Calu3 (cell line): ENCODE results near the gene ABCA6. TPM values are rescaled to one million over a fixed set of nuclear protein-coding genes. Genes with fewer than 3 reads are reported as not detected.
A peak's percentile ranks its signal among the peaks of the same experiment; 100 is the strongest.

Source experiments
- BruUV-seq: library from RNA; stranded (reverse); fragments of 400-500 nt; replicated peaks from 2 replicates; lab custom pipeline; 2021; lab: Mats Ljungman, UMichigan
- CTCF ChIA-PET: fragments of 300-600 bp; sonication (Branson Sonifier 250); formaldehyde crosslinking; loops from one replicate; lab custom pipeline; 2022; ENCODE audit warnings: antibody characterized with exemption; lab: Charles Lee
- DNase-seq: peaks from one replicate; pipeline ENCODE4 v3.0.0; 2022
- H3K27ac Mint-ChIP-seq: one replicate; pipeline ENCODE4 v1.8.0; 2022; ENCODE audit warnings: mixed read lengths; ENCODE audit not compliant: unreplicated experiment
- H3K27me3 Mint-ChIP-seq: one replicate; pipeline ENCODE4 v1.8.0; 2022; ENCODE audit warnings: mixed read lengths; ENCODE audit not compliant: unreplicated experiment
- H3K36me3 Mint-ChIP-seq: one replicate; pipeline ENCODE4 v1.8.0; 2022; ENCODE audit warnings: mild to moderate bottlenecking, moderate library complexity, mixed read lengths; ENCODE audit not compliant: insufficient read depth, unreplicated experiment
- H3K4me1 Mint-ChIP-seq: one replicate; pipeline ENCODE4 v1.8.0; 2022; ENCODE audit warnings: mild to moderate bottlenecking, low read depth, mixed read lengths; ENCODE audit not compliant: unreplicated experiment
- H3K4me3 Mint-ChIP-seq: one replicate; pipeline ENCODE4 v1.8.0; 2022; ENCODE audit warnings: mild to moderate bottlenecking, low read depth, moderate library complexity, mixed read lengths; ENCODE audit not compliant: unreplicated experiment
- H3K9me3 Mint-ChIP-seq: one replicate; pipeline ENCODE4 v1.8.0; 2022; ENCODE audit warnings: low read depth, mixed read lengths; ENCODE audit not compliant: unreplicated experiment
- intact Hi-C: fragments of 100-400 bp; cut with micrococcal nuclease; formaldehyde crosslinking; loops from one replicate; pipeline ENCODE4 v1.10.0; 2022; ENCODE audit not compliant: unreplicated experiment
- total RNA-seq: library from RNA; stranded (reverse); gene quantifications from 2 replicates; pipeline ENCODE4 v1.2.3, GENCODE V29; 2022
- TF ChIP-seq, protein P1 (sequence below): fragments of 200-600 bp; IDR thresholded peaks from one replicate; pipeline ENCODE4 v1.8.0; 2022; ENCODE audit warnings: antibody characterized with exemption; ENCODE audit not compliant: unreplicated experiment

The ABCA6 gene
- total RNA-seq, 1 experiment from 2014 or later, result not detected

DNA sequence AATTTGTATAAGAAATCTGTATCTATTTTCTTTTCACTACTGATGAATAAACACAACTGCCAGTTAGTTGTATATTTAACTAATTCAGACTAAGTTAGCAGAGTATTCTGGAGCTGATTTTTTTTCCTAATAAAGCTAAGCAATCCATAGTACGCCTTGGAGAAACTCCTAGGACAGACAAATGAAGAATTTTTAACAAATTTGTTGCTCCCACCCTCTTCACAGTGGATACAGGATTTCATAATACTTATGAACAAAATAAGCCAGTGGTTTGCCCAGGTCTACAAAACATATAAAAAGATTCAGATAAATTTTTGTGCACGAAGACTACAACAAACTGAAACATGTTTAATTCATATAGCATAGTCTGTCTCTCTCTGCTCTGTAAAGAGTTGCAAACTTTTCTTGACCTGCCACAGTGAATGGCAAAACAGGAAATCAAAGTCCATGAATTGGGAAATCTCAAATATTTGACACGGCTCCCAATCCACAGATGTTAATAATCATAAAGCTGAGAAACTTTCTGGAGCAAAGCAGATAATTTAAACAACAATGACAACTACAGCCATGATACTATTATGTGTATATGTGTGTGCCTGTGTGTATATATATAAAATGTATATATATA lies 594 bp upstream of the ABCA6 start:
- Mint-ChIP-seq H3K4me3 (no peak overlapping the region), H3K36me3 (no peaks in the 10 kb centered on the region), H3K9me3 (no peaks in the 10 kb centered on the region), H3K4me1 (peaks cover 12% of the 10 kb centered on the region), H3K27ac (peak overlapping the region; percentile 68), H3K27me3 (no peaks in the 10 kb centered on the region)
- intact Hi-C loops, result no loop called here
- no TSS peak for BruUV-seq
- TF ChIP-seq, protein P1, sequence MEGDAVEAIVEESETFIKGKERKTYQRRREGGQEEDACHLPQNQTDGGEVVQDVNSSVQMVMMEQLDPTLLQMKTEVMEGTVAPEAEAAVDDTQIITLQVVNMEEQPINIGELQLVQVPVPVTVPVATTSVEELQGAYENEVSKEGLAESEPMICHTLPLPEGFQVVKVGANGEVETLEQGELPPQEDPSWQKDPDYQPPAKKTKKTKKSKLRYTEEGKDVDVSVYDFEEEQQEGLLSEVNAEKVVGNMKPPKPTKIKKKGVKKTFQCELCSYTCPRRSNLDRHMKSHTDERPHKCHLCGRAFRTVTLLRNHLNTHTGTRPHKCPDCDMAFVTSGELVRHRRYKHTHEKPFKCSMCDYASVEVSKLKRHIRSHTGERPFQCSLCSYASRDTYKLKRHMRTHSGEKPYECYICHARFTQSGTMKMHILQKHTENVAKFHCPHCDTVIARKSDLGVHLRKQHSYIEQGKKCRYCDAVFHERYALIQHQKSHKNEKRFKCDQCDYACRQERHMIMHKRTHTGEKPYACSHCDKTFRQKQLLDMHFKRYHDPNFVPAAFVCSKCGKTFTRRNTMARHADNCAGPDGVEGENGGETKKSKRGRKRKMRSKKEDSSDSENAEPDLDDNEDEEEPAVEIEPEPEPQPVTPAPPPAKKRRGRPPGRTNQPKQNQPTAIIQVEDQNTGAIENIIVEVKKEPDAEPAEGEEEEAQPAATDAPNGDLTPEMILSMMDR, result no peak
- CTCF ChIA-PET, result interaction anchor here (1.4 kb wide), 1 partner anchor 37 kb away, joined by 3 read pairs; no protein-coding TSS in a partner anchor
- DNase-seq, result no peak

DNA sequence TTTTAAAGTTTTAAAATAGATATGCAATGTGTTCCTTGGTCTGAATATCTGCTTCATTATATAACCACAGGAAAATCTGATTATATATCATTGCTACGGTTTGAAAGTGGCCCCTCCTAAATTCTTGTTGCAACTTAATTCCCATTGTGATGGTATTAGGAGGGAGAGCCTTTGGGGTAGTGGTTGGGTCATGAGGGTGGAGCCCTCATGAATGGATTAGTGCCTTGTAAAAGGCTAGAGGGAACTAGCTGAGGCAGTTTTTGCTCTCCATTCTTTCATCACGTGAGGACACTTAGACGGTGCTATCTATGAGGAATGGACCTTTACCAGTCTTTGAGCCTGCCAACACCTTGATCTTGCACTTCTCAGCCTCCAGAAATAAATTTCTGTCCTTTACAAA lies 7.6 kb downstream of the ABCA6 start:
- CTCF ChIA-PET, result interaction anchor here (0.6 kb wide), 1 partner anchor 323 kb away, joined by 4 read pairs; no protein-coding TSS in a partner anchor
- Mint-ChIP-seq H3K9me3 (peaks cover 4% of the 10 kb centered on the region), H3K27me3 (no peaks in the 10 kb centered on the region), H3K4me3 (no peak overlapping the region), H3K4me1 (no peaks in the 10 kb centered on the region), H3K36me3 (no peaks in the 10 kb centered on the region), H3K27ac (no peak overlapping the region)
- BruUV-seq, result no TSS peak
- TF ChIP-seq, protein P1, result no peak
- no peak for DNase-seq
- intact Hi-C loops, result no loop called here

DNA sequence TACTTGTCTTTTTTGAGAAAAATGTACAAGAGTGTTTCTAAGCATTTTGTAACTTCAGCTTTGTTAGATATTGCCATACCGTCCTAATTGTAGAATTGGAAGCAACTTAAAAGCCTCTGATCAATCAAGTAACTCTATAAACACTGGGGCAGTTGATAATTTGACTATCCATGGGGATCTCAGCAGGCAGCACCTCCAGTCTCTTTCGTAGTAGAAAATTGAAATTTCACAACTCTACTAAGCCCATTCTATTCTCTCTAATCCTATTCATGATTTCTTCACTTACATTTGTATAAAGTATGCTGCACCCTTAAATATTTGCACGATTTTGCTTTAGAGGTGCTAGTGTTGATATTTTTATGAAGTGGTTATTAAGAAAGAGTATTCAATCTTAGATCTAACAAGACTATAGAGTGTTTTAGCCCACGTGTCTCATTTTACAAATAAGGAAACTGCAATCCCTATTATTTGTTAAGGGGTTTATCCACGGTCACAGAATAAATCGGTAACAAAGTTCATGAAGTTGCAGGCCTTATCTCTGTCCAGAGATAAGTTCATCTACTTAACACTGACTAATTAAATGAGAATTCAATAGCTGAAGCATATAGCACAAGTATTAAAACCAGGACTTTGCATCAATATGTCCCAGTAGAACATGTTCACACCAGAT lies 10.9 kb downstream of the ABCA6 start:
- no peak for DNase-seq
- no TSS peak for BruUV-seq
- H3K4me3 Mint-ChIP-seq, result no peak overlapping the region
- no peaks in the 10 kb centered on the region for H3K4me1 Mint-ChIP-seq
- intact Hi-C loops, result no loop called here
- peaks cover 4% of the 10 kb centered on the region for H3K9me3 Mint-ChIP-seq
- CTCF ChIA-PET, result no interaction called here
- no peaks in the 10 kb centered on the region for H3K27me3 Mint-ChIP-seq
- H3K36me3 Mint-ChIP-seq, result no peaks in the 10 kb centered on the region
- H3K27ac Mint-ChIP-seq, result no peak overlapping the region
- TF ChIP-seq, protein P1, result no peak

DNA sequence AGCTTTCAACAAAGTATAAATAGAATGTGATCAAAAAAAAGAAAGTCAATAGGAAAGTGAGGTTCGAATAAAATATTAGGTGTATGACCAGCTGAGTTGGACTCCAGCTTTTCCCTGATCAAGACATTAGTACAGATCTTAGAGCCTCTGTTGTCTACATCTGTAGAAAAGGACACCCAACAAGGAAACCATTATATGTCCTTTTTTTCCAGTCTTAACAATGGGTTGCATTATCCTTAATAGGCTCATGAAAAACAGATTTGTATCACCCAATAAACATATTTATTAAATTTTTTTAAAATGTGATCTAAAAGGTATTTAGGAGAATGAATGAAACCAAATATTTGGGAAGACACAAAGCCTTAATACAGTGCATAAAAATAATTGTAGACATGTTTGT lies 18.1 kb downstream of the ABCA6 start:
- Mint-ChIP-seq H3K27me3 (no peaks in the 10 kb centered on the region), H3K4me3 (no peak overlapping the region), H3K27ac (no peak overlapping the region), H3K4me1 (peaks cover 26% of the 10 kb centered on the region), H3K9me3 (peaks cover 2% of the 10 kb centered on the region), H3K36me3 (no peaks in the 10 kb centered on the region)
- no peak for DNase-seq
- TF ChIP-seq, protein P1, result no peak
- intact Hi-C loops, result no loop called here
- no TSS peak for BruUV-seq
- CTCF ChIA-PET, result no interaction called here
